PC-3 (cell line): ENCODE results near the gene REN. TPM values are rescaled to one million over a fixed set of nuclear protein-coding genes. Genes with fewer than 3 reads are reported as not detected.

Experiments
- ATAC-seq: fragments of 200-7000 bp; cut with Tn5 transposase; 2 replicates; pipeline ENCODE4 v1.9.1; 2020; ENCODE audit warnings: mild to moderate bottlenecking, moderate library complexity
- BruUV-seq: library from RNA; stranded (reverse); fragments of 400-500 nt; replicated peaks from 2 replicates; lab custom pipeline; 2021; lab: Mats Ljungman, UMichigan
- CTCF ChIA-PET: fragments of 300-600 bp; sonication (Branson Sonifier 250); formaldehyde crosslinking; loops from one replicate; lab custom pipeline; 2022; ENCODE audit warnings: antibody characterized with exemption; lab: Charles Lee
- POLR2A ChIA-PET: fragments of 300-600 bp; sonication (Branson Sonifier 250); formaldehyde crosslinking; loops from one replicate; lab custom pipeline; 2022; ENCODE audit warnings: antibody characterized with exemption; ENCODE audit not compliant: unreplicated experiment; lab: Charles Lee
- DNase-seq: peaks from one replicate; pipeline ENCODE4 v3.0.0-alpha.2; 2015
- H2AFZ ChIP-seq: fragments of 300-600 bp; sonication (generic); 2 replicates; pipeline ENCODE4 v1.6.0; 2016; ENCODE audit warnings: antibody characterized with exemption, low read length
- H3F3A ChIP-seq: fragments of 300-600 bp; sonication (generic); one replicate; pipeline ENCODE4 v1.6.0; 2017; ENCODE audit warnings: antibody characterized with exemption, low read length, control low read depth, mild to moderate bottlenecking; ENCODE audit not compliant: unreplicated experiment
- H3K27ac ChIP-seq: fragments of 300-600 bp; sonication (generic); 2 replicates; pipeline ENCODE4 v1.5.1; 2016; ENCODE audit warnings: mild to moderate bottlenecking, low read length
- H3K27me3 ChIP-seq: fragments of 300-600 bp; sonication (generic); 2 replicates; pipeline ENCODE4 v1.6.1; 2016; ENCODE audit warnings: low read length, mixed read lengths
- H3K36me3 ChIP-seq: fragments of 300-600 bp; sonication (generic); 2 replicates; pipeline ENCODE4 v1.6.1; 2016; ENCODE audit warnings: low read depth, mixed run types, low read length, mixed read lengths
- H3K4me1 ChIP-seq: fragments of 300-600 bp; sonication (generic); 2 replicates; pipeline ENCODE4 v1.5.1; 2016; ENCODE audit warnings: low read length; ENCODE audit not compliant: insufficient read depth
- H3K4me2 ChIP-seq: fragments of 300-600 bp; sonication (generic); 2 replicates; pipeline ENCODE4 v1.6.0; 2016; ENCODE audit warnings: low read length
- H3K4me3 ChIP-seq: fragments of 300-600 bp; sonication (generic); 2 replicates; pipeline ENCODE4 v1.5.1; 2016; ENCODE audit warnings: mild to moderate bottlenecking, low read length, mixed read lengths
- H3K79me2 ChIP-seq: fragments of 300-600 bp; sonication (generic); 2 replicates; pipeline ENCODE4 v1.6.1; 2017; ENCODE audit warnings: low read length, mixed read lengths
- H3K9ac ChIP-seq: fragments of 300-600 bp; sonication (generic); 2 replicates; pipeline ENCODE4 v1.6.0; 2016; ENCODE audit warnings: mild to moderate bottlenecking, low read length
- H3K9me2 ChIP-seq: fragments of 300-600 bp; sonication (generic); replicated peaks from 2 replicates; pipeline ENCODE4 v1.6.1; 2016; ENCODE audit warnings: mixed run types, low read length, mixed read lengths
- H3K9me3 ChIP-seq: fragments of 300-600 bp; sonication (generic); 2 replicates; pipeline ENCODE4 v1.6.1; 2016; ENCODE audit warnings: low read length, mixed read lengths
- H4K20me1 ChIP-seq: fragments of 300-600 bp; sonication (generic); 2 replicates; pipeline ENCODE4 v1.6.1; 2016; ENCODE audit warnings: low read length, mixed read lengths
- CTCF ChIP-seq: fragments of 300-600 bp; sonication (generic); conservative IDR thresholded peaks from 2 replicates; pipeline ENCODE4 v1.5.1; 2017; ENCODE audit warnings: antibody characterized with exemption, low read depth, mild to moderate bottlenecking, low read length
- EZH2 ChIP-seq: fragments of 300-600 bp; sonication (generic); IDR thresholded peaks from one replicate; pipeline ENCODE4 v1.6.1; 2017; ENCODE audit warnings: antibody characterized with exemption, mild to moderate bottlenecking, low read length; ENCODE audit not compliant: unreplicated experiment
- EZH2phosphoT487 ChIP-seq: fragments of 300-600 bp; sonication (generic); IDR thresholded peaks from 2 replicates; pipeline ENCODE4 v1.6.1; 2018; ENCODE audit warnings: mild to moderate bottlenecking, antibody characterized with exemption, low read length, borderline replicate concordance
- intact Hi-C: fragments of 100-400 bp; cut with micrococcal nuclease; formaldehyde crosslinking; loops from 2 replicates; pipeline ENCODE4 v1.9.0; 2023
- total RNA-seq: library from RNA; depleted of rRNA; stranded (reverse); fragments of >200 nt; gene quantifications from 2 replicates; pipeline ENCODE4 v1.2.3, GENCODE V29; 2014

REN gene
- total RNA-seq, 1 experiment from 2014 or later = 2.7 TPM

GRCh38 chr1:204201348-204202040 lies 35.4 kb upstream of the REN start:
- BruUV-seq = no TSS peak
- ChIA-PET POLR2A (no interaction called here), CTCF (no interaction called here)
- Histone ChIP-seq H3F3A (no peaks in the 10 kb centered on the region), H4K20me1 (no peaks in the 10 kb centered on the region), H3K79me2 (no peaks in the 10 kb centered on the region), H3K4me3 (no peak overlapping the region), H3K9me3 (no peaks in the 10 kb centered on the region), H3K4me1 (peaks cover 34% of the 10 kb centered on the region), H3K27me3 (no peaks in the 10 kb centered on the region), H3K9me2 (no peaks in the 10 kb centered on the region), H3K9ac (no peak overlapping the region), H3K36me3 (no peaks in the 10 kb centered on the region), H2AFZ (no peak overlapping the region), H3K27ac (no peak overlapping the region), H3K4me2 (no peak overlapping the region)
- TF ChIP-seq EZH2phosphoT487 = no peak
- TF ChIP-seq CTCF = no peak
- no peak for TF ChIP-seq EZH2
- intact Hi-C loops = no loop called here
- ATAC-seq (no peak), DNase-seq (no peak)

GRCh38 chr1:204199579-204199978 lies 33.4 kb upstream of the REN start:
- Histone ChIP-seq H4K20me1 (no peaks in the 10 kb centered on the region), H3K9me2 (no peaks in the 10 kb centered on the region), H3K9me3 (no peaks in the 10 kb centered on the region), H3K4me2 (no peak overlapping the region), H3K4me3 (no peak overlapping the region), H2AFZ (no peak overlapping the region), H3K36me3 (no peaks in the 10 kb centered on the region), H3K27ac (peak overlapping the region; percentile 73), H3K9ac (peak overlapping the region; percentile 37; the same call in 1 of the 2 replicates), H3K27me3 (no peaks in the 10 kb centered on the region), H3K79me2 (no peaks in the 10 kb centered on the region), H3K4me1 (peaks cover 37% of the 10 kb centered on the region), H3F3A (no peaks in the 10 kb centered on the region)
- DNase-seq = no peak
- POLR2A ChIA-PET = no interaction called here
- CTCF ChIA-PET = interaction anchor here (0.7 to 2.4 kb wide), 2 partner anchors 36 to 144 kb away, joined by 3 to 70 read pairs; no protein-coding TSS in a partner anchor
- ATAC-seq = no peak
- TF ChIP-seq EZH2 (no peak), CTCF (no peak), EZH2phosphoT487 (no peak)
- BruUV-seq = no TSS peak
- intact Hi-C loops = loop anchor here (2.0 kb wide), 3 partner anchors 29 to 339 kb away; partner anchors contain the start of gene SNRPE
